ENCODE results near the gene GPR152.

Gene GPR152

DNA sequence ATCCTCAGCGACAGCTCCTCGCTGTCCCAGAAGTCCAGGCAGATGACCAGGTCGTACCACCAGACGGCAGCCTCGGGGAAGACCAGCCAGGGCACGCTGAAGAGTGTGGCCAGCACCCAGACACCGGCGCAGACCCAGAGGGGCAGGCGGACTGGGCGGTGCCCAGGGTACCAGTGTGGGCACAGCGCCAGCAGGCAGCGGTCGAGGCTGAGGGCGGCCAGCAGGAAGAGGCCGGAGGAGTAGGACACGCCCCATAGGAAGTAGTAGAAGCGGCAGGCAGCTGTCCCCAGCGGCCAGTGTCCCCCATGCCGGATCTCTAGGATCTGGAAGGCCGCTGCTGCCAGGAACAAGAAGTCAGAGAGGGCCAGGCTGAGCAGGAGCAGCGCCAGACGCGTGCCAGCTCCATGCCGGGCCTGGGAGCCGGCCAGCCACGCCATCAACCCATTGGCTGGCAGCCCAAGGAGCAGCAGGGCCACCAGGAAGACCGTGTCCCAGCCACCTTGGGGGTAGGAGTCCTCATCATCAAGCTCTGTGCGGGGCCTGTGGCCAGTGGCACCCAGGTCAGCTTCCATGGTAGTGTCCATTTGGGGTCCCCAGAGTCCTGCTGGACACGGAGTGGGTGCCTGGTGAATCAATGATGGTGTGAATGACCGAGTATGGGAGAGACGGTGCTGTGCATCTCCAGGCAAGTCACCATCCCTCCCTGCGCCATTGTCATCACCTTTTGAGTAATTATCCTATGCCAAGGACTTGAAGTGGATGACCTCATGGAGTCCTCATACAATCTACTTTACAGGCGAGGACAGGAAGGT is at the start of gene GPR152:
TSS of gene GPR152 (minus strand) at position 589 of the 812 bp plus-strand sequence. CDS start at position 584, 5 bp downstream.
- DNase-seq = peak; percentile 42

GRCh38 chr11:67501854-67502253 is 49.3 kb upstream of the GPR152 start:
- no peak for DNase-seq

DNA sequence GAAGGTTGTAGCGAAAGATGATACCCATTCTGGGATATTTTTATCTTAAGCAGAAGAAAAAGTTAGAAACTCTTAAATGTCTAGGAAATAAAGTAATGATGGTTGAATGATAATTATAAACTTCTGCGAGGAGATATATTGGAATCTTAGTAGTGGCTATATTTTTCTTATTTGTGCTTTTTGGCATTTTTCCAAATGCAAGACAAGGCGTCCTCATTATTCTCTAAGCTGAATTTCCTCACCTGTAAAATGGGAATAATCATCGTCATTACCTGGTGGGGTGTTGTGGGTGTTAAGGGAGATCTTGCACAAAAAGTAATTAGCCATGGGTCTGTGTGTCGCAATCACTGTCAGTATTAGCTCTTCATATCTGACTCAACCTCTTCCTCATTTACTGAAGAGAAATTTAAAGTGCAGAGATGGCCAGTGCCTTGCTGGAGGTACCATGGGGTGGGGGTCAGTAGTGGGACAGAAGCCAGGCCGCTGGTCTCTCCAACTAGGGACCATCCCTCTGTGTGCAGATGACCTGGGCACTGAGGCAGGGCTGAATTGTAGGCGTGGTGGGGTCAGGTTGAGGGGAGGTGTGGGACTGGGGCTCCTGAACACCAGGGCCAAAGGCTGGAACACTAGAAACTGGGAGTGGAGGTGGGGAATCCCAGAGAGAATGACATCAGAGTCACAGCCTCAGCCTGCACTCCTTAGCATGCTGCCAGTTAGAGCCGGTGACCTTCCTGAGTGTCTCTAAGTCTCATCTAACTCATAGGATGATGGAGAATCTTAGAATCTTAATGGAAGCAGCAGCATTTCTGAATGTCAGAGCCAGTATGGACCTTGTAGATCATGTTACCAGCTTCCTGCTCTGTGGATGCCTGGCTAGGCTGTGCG is 48.5 kb upstream of the GPR152 start:
- DNase-seq = no peak

DNA sequence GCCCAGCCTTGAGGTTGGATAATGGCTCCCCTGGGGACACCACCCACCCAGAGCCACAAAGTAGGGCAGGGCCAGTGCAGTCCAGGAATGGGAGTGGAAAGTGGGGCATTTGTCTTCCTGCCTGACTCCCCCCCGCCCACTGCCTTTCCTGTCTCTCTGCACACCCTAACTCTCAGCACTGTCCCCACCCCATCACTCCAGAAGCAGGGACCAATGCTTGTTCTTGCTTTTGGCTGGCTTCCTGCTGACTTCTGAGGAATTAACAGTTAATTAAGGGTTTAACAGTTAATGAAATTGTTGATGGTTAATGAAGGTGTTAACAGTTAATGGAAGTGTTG is 47.9 kb upstream of the GPR152 start:
- no peak for DNase-seq

DNA sequence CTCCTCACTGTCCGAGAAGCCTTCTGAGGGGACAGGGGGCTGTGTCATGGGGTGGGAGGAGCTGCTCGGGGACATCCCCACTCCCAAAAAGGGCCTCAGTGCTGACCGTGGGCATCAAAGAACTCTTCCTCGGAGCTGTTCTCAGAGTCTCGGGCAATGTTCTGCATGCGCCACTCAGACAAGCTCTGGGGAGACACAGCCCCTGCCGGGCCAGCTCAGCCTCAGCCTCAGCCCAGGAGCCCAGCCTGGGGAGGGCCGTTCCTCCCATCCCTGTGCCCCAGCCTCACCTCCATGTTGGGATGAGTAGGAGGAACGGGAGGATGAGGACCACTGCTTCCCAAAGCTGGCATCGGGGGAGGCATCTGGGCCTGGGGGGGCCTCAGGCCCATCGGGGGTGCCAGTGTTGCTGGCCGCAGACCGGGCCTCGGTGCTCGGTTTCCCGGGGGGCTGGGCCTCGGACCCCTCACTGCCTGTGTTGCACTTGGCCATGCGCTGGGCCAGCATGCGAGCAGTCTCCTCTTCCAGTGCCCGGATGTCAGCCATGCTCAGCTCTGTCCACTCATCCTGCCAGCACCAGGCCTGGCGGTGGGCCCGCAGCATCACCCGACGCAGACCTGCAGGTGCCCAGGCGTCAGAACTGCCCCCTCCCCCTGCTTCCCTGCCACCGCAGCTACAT is 47.4 kb upstream of the GPR152 start:
- DNase-seq = no peak

DNA sequence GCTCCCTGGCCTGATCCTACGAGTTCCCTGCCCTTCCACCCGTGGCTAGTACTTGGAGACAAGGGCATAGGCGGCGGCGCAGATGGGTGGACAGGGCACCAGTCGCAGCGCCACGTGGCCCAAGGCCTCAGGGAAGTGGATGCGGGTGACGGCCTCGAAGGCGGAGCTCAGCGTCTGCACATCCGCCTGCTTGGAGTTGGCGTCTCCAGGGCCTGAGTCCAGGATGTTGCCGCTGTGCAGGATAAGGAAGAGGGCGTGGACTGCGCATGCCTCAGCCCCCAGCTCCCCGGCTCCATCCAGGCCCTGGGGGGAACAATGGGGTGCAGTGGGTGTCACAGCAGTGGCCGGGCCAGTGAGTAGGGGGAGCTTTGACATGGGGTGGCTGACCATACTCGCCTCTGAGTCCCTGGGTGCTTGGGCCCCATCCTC is 46.0 kb upstream of the GPR152 start:
- DNase-seq = no peak

DNA sequence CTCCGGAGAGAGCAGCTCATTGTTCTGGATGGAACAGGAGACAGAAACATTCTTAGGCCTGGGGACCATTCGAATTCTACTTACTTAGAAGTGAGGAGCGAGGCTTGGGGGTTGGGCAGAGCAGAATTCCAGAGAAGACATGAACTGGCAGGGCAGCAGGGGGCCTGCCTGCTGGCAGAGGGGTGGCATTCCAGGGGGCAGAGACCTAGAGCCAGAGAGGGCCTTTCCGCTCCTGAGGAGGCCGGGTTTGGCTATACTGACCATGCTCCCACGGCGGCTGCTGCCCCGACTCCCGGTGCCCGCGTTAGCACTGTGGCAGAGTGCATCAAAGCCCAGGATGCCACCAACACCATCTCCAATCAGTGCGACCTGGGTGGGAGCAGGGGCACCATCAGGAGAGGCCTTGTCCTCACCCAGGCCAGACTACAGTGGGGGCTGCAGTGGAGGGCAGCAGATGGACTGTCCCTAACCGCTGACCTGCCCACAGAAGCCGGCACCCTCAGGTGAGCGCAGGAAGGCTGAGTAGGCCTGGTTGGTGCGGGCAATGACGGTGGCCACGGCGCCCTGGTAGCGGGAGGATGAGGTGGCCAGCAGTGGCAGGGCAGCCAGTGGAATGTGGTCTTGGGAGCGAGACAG is 45.2 kb upstream of the GPR152 start:
- no peak for DNase-seq

- DNase-seq = no peak
Measured at GRCh38 chr11:67496113-67496512, 43.6 kb upstream of the GPR152 start.

- DNase-seq = no peak
Measured at GRCh38 chr11:67495234-67496005, 42.9 kb upstream of the GPR152 start.

DNA sequence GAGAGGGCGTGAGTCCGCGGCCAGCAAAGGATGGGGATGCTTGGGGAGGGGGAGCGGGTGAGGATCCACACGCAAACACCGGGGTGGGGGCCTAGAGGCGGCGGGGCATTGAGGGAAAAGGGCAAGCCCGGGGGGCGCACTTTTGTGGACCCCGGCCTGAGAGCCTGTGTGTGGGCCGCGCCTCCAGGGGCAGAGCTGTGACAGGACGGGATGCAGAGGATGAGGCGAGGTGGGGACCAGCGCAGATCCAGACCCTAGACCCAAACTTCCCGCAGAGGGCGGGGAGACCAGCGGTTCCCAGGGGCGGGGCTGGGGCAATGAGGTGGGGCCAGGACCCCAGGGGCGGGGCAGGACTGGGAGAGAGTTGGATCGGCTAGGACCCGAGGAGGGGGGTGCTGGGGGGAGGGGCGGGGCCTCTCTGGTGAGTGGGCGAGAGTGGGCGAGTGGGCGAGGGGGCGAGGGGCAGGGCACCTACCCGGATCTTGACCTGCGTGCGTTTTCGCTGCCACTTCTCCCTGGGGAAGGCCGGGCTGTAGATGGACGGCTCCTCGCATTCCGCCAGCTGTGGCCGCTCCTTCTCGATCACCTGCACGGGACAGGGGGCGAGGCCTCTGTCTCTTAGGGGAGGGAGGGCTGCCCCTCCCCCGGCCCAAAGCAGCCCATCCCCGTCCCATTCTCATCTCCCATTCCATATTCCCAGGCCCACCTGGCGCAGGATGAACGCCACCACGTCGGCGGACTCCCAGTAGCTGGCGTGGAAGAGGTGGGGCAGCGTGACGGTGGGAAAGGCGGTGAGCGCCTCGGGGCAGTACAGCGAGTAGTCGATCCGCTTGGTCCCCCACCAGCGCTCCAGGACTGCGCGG is 42.1 kb upstream of the GPR152 start:
- no peak for DNase-seq

- no peak for DNase-seq
Measured at GRCh38 chr11:67493548-67494370, 41.2 kb upstream of the GPR152 start.

- no peak for DNase-seq
Measured at GRCh38 chr11:67492801-67493547, 40.4 kb upstream of the GPR152 start.

DNA sequence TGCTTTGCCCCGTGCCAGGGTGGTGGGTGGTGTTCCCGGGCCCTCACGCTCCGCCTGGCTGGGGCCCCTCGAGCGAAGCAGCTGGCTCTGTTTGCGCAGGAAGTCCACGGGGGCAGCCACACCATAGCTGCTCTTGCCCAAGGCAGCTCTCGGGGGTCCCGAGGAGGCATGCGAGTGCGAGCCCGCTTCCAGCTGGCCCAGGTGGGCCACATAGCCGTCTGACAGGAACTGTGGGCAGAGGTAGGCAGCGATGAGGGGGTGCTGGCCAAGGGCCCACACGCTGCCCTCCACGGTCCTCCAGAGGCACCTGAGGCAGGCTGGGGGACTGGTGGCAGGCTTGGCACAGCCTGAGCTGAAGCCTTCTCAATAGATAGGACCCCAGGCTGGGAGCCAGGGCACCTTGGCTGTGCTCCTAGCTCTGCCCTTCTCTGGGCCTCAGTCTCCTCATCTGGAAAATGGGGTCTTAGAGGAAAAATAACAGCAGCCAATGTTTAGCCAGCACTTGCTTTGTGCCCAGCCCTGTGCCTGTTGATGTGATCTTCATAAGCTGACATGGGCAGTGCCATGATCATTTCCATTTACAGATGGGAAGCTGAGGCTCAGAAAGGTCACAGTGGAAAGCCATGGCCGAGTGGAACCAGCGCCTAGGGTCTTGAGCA is 39.7 kb upstream of the GPR152 start:
- DNase-seq = no peak

DNA sequence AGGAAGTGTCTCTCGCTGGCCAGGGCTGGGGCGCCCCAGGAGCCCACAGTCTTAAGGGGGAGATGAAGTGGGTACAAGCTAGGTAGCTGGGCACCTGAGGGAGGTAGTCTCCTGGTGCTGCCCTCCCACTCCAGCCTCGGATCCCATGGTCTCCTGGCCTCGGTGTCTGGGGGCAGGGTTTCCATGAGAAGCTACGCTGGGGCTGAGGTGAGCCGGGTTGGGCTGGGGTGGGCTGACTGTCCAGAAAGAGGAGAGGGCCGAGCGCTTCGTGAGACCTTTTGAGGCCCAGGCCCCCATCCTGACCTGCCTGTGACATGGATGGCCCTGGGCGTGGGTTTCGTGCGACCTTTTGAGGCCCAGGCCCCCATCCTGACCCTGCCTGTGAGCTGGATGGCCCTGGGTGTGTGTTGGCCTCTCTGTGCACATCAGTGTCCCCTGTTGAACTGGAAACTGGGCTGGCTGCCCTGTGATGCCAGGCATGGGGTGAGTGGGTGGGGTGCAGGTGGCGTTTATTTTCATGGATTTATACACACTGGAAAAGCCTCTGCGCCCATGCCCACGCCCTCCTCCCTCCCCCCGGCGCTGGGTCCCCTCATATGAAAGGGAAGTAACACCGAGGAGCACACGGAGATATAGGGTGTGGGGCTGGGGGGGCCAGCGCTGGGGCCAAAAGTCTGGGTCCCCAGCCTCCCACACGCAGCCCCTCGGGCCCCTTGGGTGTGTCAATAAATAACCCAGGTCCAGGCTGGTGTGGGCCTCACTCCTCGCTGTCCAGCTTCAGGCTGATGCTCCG is 38.9 kb upstream of the GPR152 start:
- DNase-seq = no peak

DNA sequence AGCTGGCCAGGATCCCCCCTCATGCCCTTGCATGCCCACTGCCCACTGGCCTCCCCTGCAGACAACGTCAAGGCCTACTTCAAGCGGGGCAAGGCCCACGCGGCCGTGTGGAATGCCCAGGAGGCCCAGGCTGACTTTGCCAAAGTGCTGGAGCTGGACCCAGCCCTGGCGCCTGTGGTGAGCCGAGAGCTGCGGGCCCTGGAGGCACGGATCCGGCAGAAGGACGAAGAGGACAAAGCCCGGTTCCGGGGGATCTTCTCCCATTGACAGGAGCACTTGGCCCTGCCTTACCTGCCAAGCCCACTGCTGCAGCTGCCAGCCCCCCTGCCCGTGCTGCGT is 38.2 kb upstream of the GPR152 start:
- DNase-seq = no peak

DNA sequence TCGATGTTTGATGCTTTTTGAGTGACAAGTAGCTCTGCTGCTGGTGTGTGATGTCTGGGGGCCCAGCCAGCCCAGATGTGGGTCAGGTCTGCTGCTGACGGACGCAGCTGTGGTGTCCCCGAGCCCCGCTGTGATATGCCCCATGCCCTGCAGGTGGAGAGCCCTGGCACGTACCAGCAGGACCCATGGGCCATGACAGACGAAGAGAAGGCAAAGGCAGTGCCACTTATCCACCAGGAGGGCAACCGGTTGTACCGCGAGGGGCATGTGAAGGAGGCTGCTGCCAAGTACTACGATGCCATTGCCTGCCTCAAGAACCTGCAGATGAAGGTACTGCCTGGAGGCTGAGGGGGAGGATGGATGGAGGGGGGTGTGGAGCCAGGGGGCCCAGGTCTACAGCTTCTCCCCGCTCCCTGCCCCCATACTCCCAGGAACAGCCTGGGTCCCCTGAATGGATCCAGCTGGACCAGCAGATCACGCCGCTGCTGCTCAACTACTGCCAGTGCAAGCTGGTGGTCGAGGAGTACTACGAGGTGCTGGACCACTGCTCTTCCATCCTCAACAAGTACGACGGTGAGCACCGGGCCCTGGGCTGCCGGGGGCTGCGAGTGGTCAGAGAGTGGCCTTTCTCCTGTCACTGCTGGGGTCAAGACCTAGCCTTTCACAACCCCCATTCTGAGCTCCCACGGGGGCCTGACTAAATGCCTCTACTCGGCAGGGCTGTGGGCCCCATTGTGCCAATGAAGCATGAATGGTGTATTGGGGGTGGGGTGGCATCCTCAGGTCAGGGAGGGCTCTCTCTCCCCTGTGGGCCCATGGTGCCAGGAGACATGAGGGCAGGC is 37.6 kb upstream of the GPR152 start:
- DNase-seq = no peak

GRCh38 chr11:67489203-67489884 is 36.8 kb upstream of the GPR152 start:
- no peak for DNase-seq

Data from DMS153 (cell line).